Fibroblast of skin of left quadriceps (primary cell): ENCODE data around the gene MRPL4.
"Not testable (repeated sequence)": the region's sequence is repeated elsewhere in the genome, so short reads cannot be mapped to it uniquely, and the experiment has no call there.

ENCODE experiments used
- DNase-seq, 2 experiments: peaks; one replicate each; pipeline ENCODE4 v3.0.0-alpha.2; 2013; ENCODE audit warnings: low read depth in 2 of 2

MRPL4 gene

GRCh38 chr19:10230173-10230860 is 21.7 kb upstream of the MRPL4 start:
- no peak for DNase-seq

- DNase-seq: peak; percentile 50 to 57
Measured at GRCh38 chr19:10230861-10231611, 21.0 kb upstream of the MRPL4 start, which contains the start of gene S1PR2. Gene S1PR2 (minus strand): TSS chr19:10231331. CDS start chr19:10224905, 6,426 bp downstream.

- DNase-seq: no peak
Measured at GRCh38 chr19:10231612-10232228, 20.3 kb upstream of the MRPL4 start.

- no peak for DNase-seq
Measured at GRCh38 chr19:10233946-10234345, 18.1 kb upstream of the MRPL4 start.

GRCh38 chr19:10235003-10235402 is 17.0 kb upstream of the MRPL4 start:
- DNase-seq: no peak

- DNase-seq: not testable (repeated sequence)
Measured at GRCh38 chr19:10235409-10235808, 16.6 kb upstream of the MRPL4 start.

GRCh38 chr19:10237702-10238101 is 14.3 kb upstream of the MRPL4 start:
- DNase-seq: no peak

- peak; percentile 77 to 78 for DNase-seq
Measured at GRCh38 chr19:10238172-10238783, 13.7 kb upstream of the MRPL4 start.

GRCh38 chr19:10241826-10242449 is 10.1 kb upstream of the MRPL4 start:
- DNase-seq: not testable (repeated sequence)

- no peak for DNase-seq
Measured at GRCh38 chr19:10243606-10244005, 8.4 kb upstream of the MRPL4 start.

GRCh38 chr19:10245189-10245939 is 6.7 kb upstream of the MRPL4 start:
- DNase-seq: no peak

- no peak for DNase-seq
Measured at GRCh38 chr19:10246511-10246910, 5.5 kb upstream of the MRPL4 start.

- DNase-seq: no peak
Measured at GRCh38 chr19:10252707-10253106, 693 bp downstream of the MRPL4 start.

GRCh38 chr19:10254244-10254643 is 2.2 kb downstream of the MRPL4 start:
- no peak for DNase-seq

- DNase-seq: no peak
Measured at GRCh38 chr19:10255358-10255757, 3.3 kb downstream of the MRPL4 start.

GRCh38 chr19:10256551-10256950 is 4.5 kb downstream of the MRPL4 start:
- no peak for DNase-seq

GRCh38 chr19:10256970-10257615 is 5.1 kb downstream of the MRPL4 start:
- no peak for DNase-seq

- no peak for DNase-seq
Measured at GRCh38 chr19:10258080-10258710, 6.2 kb downstream of the MRPL4 start.

GRCh38 chr19:10259162-10259905 is 7.3 kb downstream of the MRPL4 start:
- DNase-seq: peak; percentile 46 to 56
